Neutrophil (primary cell): ENCODE measurements around the gene CFAP74.

ENCODE experiments used
- H3K27ac ChIP-seq: fragments of 200-600 bp; sonication (generic); 2 replicates; pipeline ENCODE4 v1.5.1; 2016; ENCODE audit warnings: mild to moderate bottlenecking, moderate library complexity
- H3K27me3 ChIP-seq: fragments of 200-600 bp; sonication (generic); 2 replicates; pipeline ENCODE4 v1.6.0; 2016; ENCODE audit warnings: mild to moderate bottlenecking
- H3K36me3 ChIP-seq: fragments of 200-600 bp; sonication (generic); 2 replicates; pipeline ENCODE4 v1.5.1; 2017
- H3K4me1 ChIP-seq, 2 experiments: fragments of 200-600 bp in 1 of 2; sonication (generic) in 1 of 2; 1 replicate in 1 of 2; 2 replicates in 1 of 2; pipeline versions ENCODE4 v1.5.1 to v1.6.1; 2013 to 2016; ENCODE audit warnings: low read depth in 1 of 2, low read length in 1 of 2, mild to moderate bottlenecking in 1 of 2, moderate library complexity in 1 of 2; ENCODE audit not compliant: control insufficient read depth in 1 of 2, insufficient read depth in 1 of 2
- H3K4me3 ChIP-seq, 2 experiments: fragments of 200-600 bp in 1 of 2; sonication (generic) in 1 of 2; 1 replicate in 1 of 2; 2 replicates in 1 of 2; pipeline ENCODE4 v1.5.1; 2013 to 2016; ENCODE audit warnings: low read depth in 1 of 2, low read length in 1 of 2, mild to moderate bottlenecking in 1 of 2, moderate library complexity in 1 of 2
- H3K9me3 ChIP-seq: fragments of 200-600 bp; sonication (generic); 2 replicates; pipeline ENCODE4 v1.5.1; 2016
- TF ChIP-seq, protein P1 (sequence below): fragments of 200-600 bp; sonication (generic); IDR thresholded peaks from 2 replicates; pipeline ENCODE4 v1.5.1; 2016; ENCODE audit warnings: antibody characterized with exemption

CFAP74 gene

GRCh38 chr1:2009101-2010053, 5.8 kb upstream of the CFAP74 start:
- Histone ChIP-seq H3K4me3 (no peak overlapping the region), H3K4me1 (no peaks in the 10 kb centered on the region), H3K36me3 (no peaks in the 10 kb centered on the region), H3K9me3 (no peaks in the 10 kb centered on the region), H3K27ac (no peak overlapping the region), H3K27me3 (peaks cover 87% of the 10 kb centered on the region)
- TF ChIP-seq, protein P1, sequence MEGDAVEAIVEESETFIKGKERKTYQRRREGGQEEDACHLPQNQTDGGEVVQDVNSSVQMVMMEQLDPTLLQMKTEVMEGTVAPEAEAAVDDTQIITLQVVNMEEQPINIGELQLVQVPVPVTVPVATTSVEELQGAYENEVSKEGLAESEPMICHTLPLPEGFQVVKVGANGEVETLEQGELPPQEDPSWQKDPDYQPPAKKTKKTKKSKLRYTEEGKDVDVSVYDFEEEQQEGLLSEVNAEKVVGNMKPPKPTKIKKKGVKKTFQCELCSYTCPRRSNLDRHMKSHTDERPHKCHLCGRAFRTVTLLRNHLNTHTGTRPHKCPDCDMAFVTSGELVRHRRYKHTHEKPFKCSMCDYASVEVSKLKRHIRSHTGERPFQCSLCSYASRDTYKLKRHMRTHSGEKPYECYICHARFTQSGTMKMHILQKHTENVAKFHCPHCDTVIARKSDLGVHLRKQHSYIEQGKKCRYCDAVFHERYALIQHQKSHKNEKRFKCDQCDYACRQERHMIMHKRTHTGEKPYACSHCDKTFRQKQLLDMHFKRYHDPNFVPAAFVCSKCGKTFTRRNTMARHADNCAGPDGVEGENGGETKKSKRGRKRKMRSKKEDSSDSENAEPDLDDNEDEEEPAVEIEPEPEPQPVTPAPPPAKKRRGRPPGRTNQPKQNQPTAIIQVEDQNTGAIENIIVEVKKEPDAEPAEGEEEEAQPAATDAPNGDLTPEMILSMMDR, result no peak

DNA sequence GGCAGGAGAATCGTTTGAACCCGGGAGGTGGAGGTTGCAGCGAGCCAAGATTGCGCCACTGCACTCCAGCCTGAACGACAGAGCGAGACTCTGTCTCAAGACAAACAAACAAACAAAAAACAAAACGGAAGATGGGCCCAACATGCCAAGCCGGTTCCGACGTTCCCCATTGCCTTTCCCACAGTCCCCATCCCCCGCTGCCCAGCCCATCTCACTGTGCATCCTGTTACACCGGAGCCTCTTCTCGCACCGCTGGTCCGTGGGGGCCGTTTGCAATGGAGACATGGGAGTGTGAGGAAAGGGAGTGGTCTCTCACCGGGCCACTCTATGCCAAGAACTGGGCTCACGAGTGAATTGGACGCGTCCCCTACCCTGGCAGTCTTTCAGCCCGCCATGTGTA, 1.3 kb upstream of the CFAP74 start:
- TF ChIP-seq, protein P1, result no peak
- Histone ChIP-seq H3K27ac (no peak overlapping the region), H3K4me1 (no peaks in the 10 kb centered on the region), H3K27me3 (peaks cover 91% of the 10 kb centered on the region), H3K4me3 (no peak overlapping the region), H3K9me3 (no peaks in the 10 kb centered on the region), H3K36me3 (no peaks in the 10 kb centered on the region)

DNA sequence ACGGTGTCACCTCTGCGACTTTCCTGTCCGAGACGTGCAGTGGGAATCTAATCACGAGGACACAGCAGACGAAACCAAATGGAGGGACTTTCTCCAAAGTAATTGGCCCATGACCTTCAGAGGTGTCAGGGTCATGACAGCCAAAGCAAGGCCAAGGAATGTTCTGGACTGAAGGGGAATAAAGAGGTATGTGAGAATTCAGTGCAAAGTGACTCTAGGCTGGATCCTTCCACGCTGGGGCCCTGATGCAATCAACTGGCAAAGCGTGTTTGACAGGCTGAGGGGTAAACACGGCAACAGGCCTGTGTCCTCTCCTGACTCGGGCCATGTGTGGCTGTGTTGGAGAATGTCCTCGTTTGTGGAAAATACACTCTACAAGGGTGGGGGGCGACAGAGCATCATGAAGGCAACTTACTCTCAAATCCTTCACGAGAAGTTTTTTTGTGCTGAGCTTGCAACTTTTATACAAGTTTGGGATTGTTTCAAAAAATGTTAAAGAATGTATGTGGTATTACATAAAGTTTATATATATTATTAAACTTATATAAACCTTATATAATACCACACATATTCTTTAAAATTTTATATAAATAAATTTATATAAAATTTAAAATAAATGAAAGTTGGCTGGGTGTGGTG, 1.7 kb downstream of the CFAP74 start:
- peaks cover under 1 to 2% of the 10 kb centered on the region in 2 experiments for H3K4me1 ChIP-seq
- no peaks in the 10 kb centered on the region for H3K36me3 ChIP-seq
- no peak overlapping the region for H3K4me3 ChIP-seq
- TF ChIP-seq, protein P1, result no peak
- H3K27me3 ChIP-seq, result peaks cover 65% of the 10 kb centered on the region
- no peak overlapping the region for H3K27ac ChIP-seq
- H3K9me3 ChIP-seq, result no peaks in the 10 kb centered on the region

DNA sequence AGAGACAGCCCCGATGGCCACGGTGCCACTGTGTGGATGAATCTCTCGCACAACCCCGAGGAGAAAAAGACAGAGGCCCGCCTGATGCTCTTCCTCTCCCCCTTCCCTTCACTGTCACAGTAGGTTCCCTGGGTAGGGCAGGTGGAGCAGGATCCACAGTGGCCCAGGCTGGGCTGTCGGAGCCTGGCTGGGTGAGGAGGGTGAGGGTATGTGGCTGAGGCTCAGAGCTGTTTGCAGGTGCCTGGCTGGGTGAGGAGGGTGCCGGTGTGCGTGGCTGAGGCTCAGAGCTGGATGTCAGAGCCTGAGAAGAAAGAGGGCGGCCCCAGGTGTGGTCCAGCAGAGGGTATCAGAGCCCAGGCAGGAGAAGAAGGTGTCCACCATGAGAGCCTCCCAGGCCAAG, 2.7 kb downstream of the CFAP74 start:
- Histone ChIP-seq H3K4me3 (no peak overlapping the region), H3K4me1 (peaks cover 11 to 12% of the 10 kb centered on the region in 2 experiments), H3K27me3 (peaks cover 55% of the 10 kb centered on the region), H3K27ac (no peak overlapping the region), H3K9me3 (no peaks in the 10 kb centered on the region), H3K36me3 (no peaks in the 10 kb centered on the region)
- TF ChIP-seq, protein P1, result no peak

DNA sequence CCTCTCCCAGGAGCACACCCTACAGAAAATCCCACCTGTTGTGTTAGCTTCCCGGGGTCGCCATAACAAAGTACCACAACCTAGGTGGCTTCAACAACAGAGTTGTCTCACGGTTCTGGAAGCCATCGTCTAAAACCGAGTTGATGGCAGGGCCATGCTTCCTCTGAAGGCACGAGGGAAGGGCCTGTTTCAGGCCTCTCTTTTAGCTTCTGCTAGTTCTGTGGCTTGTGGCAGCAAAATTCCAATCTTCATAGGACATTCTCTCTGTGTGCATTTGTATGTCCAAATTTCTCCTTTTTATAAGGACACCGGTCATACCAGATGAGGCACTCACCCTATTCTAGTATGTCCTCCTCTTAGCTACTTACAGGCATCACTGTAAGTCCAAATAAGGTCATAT, 3.2 kb downstream of the CFAP74 start:
- no peaks in the 10 kb centered on the region for H3K9me3 ChIP-seq
- no peak overlapping the region for H3K4me3 ChIP-seq
- H3K27ac ChIP-seq, result no peak overlapping the region
- no peaks in the 10 kb centered on the region for H3K36me3 ChIP-seq
- peaks cover 15 to 16% of the 10 kb centered on the region in 2 experiments for H3K4me1 ChIP-seq
- TF ChIP-seq, protein P1, result no peak
- peaks cover 50% of the 10 kb centered on the region for H3K27me3 ChIP-seq
